ENCODE data around the gene BMAL1.

The BMAL1 gene

GRCh38 chr11:13316528-13316961 is 39.0 kb downstream of the BMAL1 start:
- DNase-seq (ENCODE audit: low spot score), result peak; percentile 84

- peak; percentile 31 for DNase-seq (ENCODE audit: low spot score)
These were observed 39.9 kb downstream of the BMAL1 start for GRCh38 chr11:13317293-13318080.

- DNase-seq (ENCODE audit: low spot score), result no peak
These were observed 41.1 kb downstream of the BMAL1 start for GRCh38 chr11:13318498-13319295.

- DNase-seq (ENCODE audit: low spot score), result no peak
These were observed 43.1 kb downstream of the BMAL1 start for GRCh38 chr11:13320688-13321087.

- no peak for DNase-seq (ENCODE audit: low spot score)
These were observed 43.8 kb downstream of the BMAL1 start for GRCh38 chr11:13321431-13321830.

GRCh38 chr11:13324141-13324540 is 46.6 kb downstream of the BMAL1 start:
- DNase-seq (ENCODE audit: low spot score), result no peak

- DNase-seq (ENCODE audit: low spot score), result no peak
These were observed 47.1 kb downstream of the BMAL1 start for GRCh38 chr11:13324709-13325108.

GRCh38 chr11:13327421-13327820 is 49.8 kb downstream of the BMAL1 start:
- DNase-seq (ENCODE audit: low spot score), result no peak

GRCh38 chr11:13328286-13328685 is 50.7 kb downstream of the BMAL1 start:
- no peak for DNase-seq (ENCODE audit: low spot score)

- no peak for DNase-seq (ENCODE audit: low spot score)
These were observed 52.2 kb downstream of the BMAL1 start for GRCh38 chr11:13329670-13330356.

GRCh38 chr11:13332124-13332523 is 54.5 kb downstream of the BMAL1 start:
- DNase-seq (ENCODE audit: low spot score), result no peak

GRCh38 chr11:13333456-13333957 is 55.9 kb downstream of the BMAL1 start:
- DNase-seq (ENCODE audit: low spot score), result no peak

GRCh38 chr11:13334034-13334786 is 56.6 kb downstream of the BMAL1 start:
- DNase-seq (ENCODE audit: low spot score), result no peak

- DNase-seq (ENCODE audit: low spot score), result peak; percentile 79
These were observed 57.7 kb downstream of the BMAL1 start for GRCh38 chr11:13335319-13335718.

- DNase-seq (ENCODE audit: low spot score), result no peak
These were observed 58.8 kb downstream of the BMAL1 start for GRCh38 chr11:13336246-13336878.

GRCh38 chr11:13338019-13338426 is 60.4 kb downstream of the BMAL1 start:
- peak; percentile 47 for DNase-seq (ENCODE audit: low spot score)

GRCh38 chr11:13338427-13339069 is 61.0 kb downstream of the BMAL1 start:
- peak; percentile 76 for DNase-seq (ENCODE audit: low spot score)

GRCh38 chr11:13339195-13340153 is 61.9 kb downstream of the BMAL1 start:
- peak; percentile 88 for DNase-seq (ENCODE audit: low spot score)

GRCh38 chr11:13341026-13341425 is 63.4 kb downstream of the BMAL1 start:
- DNase-seq (ENCODE audit: low spot score), result no peak
